ENCODE data around the gene PMVK. TPM values are rescaled to one million over a fixed set of nuclear protein-coding genes. Genes with fewer than 3 reads are reported as not detected.

The PMVK gene
- total and polyA plus RNA-seq, 2 donors, result 14.7 to 27.5 TPM

GRCh38 chr1:154944401-154945159 is 8.1 kb upstream of the PMVK start:
- H3K36me3 ChIP-seq (ENCODE audit: control insufficient read depth in 2 of 2, insufficient read depth in 2 of 2, low read length in 1 of 2), result peaks cover 48 to 63% of the 10 kb centered on the region in 2 donors
- peak overlapping the region in 1 of 2 donors; percentile 3 for H3K27ac ChIP-seq (ENCODE audit: low read depth in 1 of 2, low read length in 1 of 2)
- peaks cover 0 to 3% of the 10 kb centered on the region in 2 donors for H3K9me3 ChIP-seq (ENCODE audit: control insufficient read depth in 2 of 2, insufficient read depth in 1 of 2, low read length in 1 of 2)
- DNase-seq (ENCODE audit: low read depth in 6 of 9, low spot score in 9 of 9), result no peak
- H3K4me3 ChIP-seq (ENCODE audit: low read length in 2 of 2), result no peak overlapping the region
- no peaks in the 10 kb centered on the region for H3K27me3 ChIP-seq (ENCODE audit: control insufficient read depth in 2 of 2, insufficient read depth in 1 of 2, low read length in 1 of 2)
- 78% methylated on average over 9 of the region's 9 CpGs for WGBS
- peaks cover 10 to 54% of the 10 kb centered on the region in 2 donors for H3K4me1 ChIP-seq (ENCODE audit: control insufficient read depth in 2 of 2, insufficient read depth in 2 of 2, low read length in 2 of 2)

- H3K27me3 ChIP-seq (ENCODE audit: control insufficient read depth in 2 of 2, insufficient read depth in 1 of 2, low read length in 1 of 2), result no peaks in the 10 kb centered on the region
- peaks cover 10 to 56% of the 10 kb centered on the region in 2 donors for H3K4me1 ChIP-seq (ENCODE audit: control insufficient read depth in 2 of 2, insufficient read depth in 2 of 2, low read length in 2 of 2)
- H3K9me3 ChIP-seq (ENCODE audit: control insufficient read depth in 2 of 2, insufficient read depth in 1 of 2, low read length in 1 of 2), result peaks cover 0 to 4% of the 10 kb centered on the region in 2 donors
- peak overlapping the region; percentile 22 to 23 for H3K27ac ChIP-seq (ENCODE audit: low read depth in 1 of 2, low read length in 1 of 2)
- WGBS, result 50% methylated on average over 6 of the region's 6 CpGs
- peaks cover 43 to 57% of the 10 kb centered on the region in 2 donors for H3K36me3 ChIP-seq (ENCODE audit: control insufficient read depth in 2 of 2, insufficient read depth in 2 of 2, low read length in 1 of 2)
- peak in 2 of 9 donors; percentile 58 to 65 for DNase-seq (ENCODE audit: low read depth in 6 of 9, low spot score in 9 of 9)
- H3K4me3 ChIP-seq (ENCODE audit: low read length in 2 of 2), result no peak overlapping the region
These were observed 7.3 kb upstream of the PMVK start for GRCh38 chr1:154943649-154944400.

- Histone ChIP-seq H3K4me3 (ENCODE audit: low read length in 2 of 2) (no peak overlapping the region), H3K4me1 (ENCODE audit: control insufficient read depth in 2 of 2, insufficient read depth in 2 of 2, low read length in 2 of 2) (peaks cover 10 to 72% of the 10 kb centered on the region in 2 donors), H3K27ac (ENCODE audit: low read depth in 1 of 2, low read length in 1 of 2) (peak overlapping the region; percentile 11 to 88), H3K27me3 (ENCODE audit: control insufficient read depth in 2 of 2, insufficient read depth in 1 of 2, low read length in 1 of 2) (no peaks in the 10 kb centered on the region), H3K9me3 (ENCODE audit: control insufficient read depth in 2 of 2, insufficient read depth in 1 of 2, low read length in 1 of 2) (peaks cover 0 to 6% of the 10 kb centered on the region in 2 donors), H3K36me3 (ENCODE audit: control insufficient read depth in 2 of 2, insufficient read depth in 2 of 2, low read length in 1 of 2) (peaks cover 23 to 36% of the 10 kb centered on the region in 2 donors)
- WGBS, result 91% methylated on average over 5 of the region's 5 CpGs
- DNase-seq (ENCODE audit: low read depth in 6 of 9, low spot score in 9 of 9), result no peak
These were observed 5.0 kb upstream of the PMVK start for GRCh38 chr1:154941333-154942013.

- Histone ChIP-seq H3K36me3 (ENCODE audit: control insufficient read depth in 2 of 2, insufficient read depth in 2 of 2, low read length in 1 of 2) (peaks cover 15 to 28% of the 10 kb centered on the region in 2 donors), H3K27me3 (ENCODE audit: control insufficient read depth in 2 of 2, insufficient read depth in 1 of 2, low read length in 1 of 2) (no peaks in the 10 kb centered on the region), H3K27ac (ENCODE audit: low read depth in 1 of 2, low read length in 1 of 2) (no peak overlapping the region), H3K9me3 (ENCODE audit: control insufficient read depth in 2 of 2, insufficient read depth in 1 of 2, low read length in 1 of 2) (peaks cover 0 to 6% of the 10 kb centered on the region in 2 donors), H3K4me1 (ENCODE audit: control insufficient read depth in 2 of 2, insufficient read depth in 2 of 2, low read length in 2 of 2) (peaks cover 15 to 80% of the 10 kb centered on the region in 2 donors), H3K4me3 (ENCODE audit: low read length in 2 of 2) (no peak overlapping the region)
- DNase-seq (ENCODE audit: low read depth in 6 of 9, low spot score in 9 of 9), result no peak
- WGBS, result 88% methylated on average over 8 of the region's 8 CpGs
These were observed 4.2 kb upstream of the PMVK start for GRCh38 chr1:154940651-154941194.

- Histone ChIP-seq H3K9me3 (ENCODE audit: control insufficient read depth in 2 of 2, insufficient read depth in 1 of 2, low read length in 1 of 2) (peaks cover 0 to 6% of the 10 kb centered on the region in 2 donors), H3K27ac (ENCODE audit: low read depth in 1 of 2, low read length in 1 of 2) (no peak overlapping the region), H3K27me3 (ENCODE audit: control insufficient read depth in 2 of 2, insufficient read depth in 1 of 2, low read length in 1 of 2) (no peaks in the 10 kb centered on the region), H3K4me1 (ENCODE audit: control insufficient read depth in 2 of 2, insufficient read depth in 2 of 2, low read length in 2 of 2) (peaks cover 16 to 82% of the 10 kb centered on the region in 2 donors), H3K4me3 (ENCODE audit: low read length in 2 of 2) (no peak overlapping the region), H3K36me3 (ENCODE audit: control insufficient read depth in 2 of 2, insufficient read depth in 2 of 2, low read length in 1 of 2) (peaks cover 10 to 23% of the 10 kb centered on the region in 2 donors)
- DNase-seq (ENCODE audit: low read depth in 6 of 9, low spot score in 9 of 9), result no peak
- WGBS, result 68% methylated on average over 1 of the region's 1 CpG
These were observed 3.7 kb upstream of the PMVK start for GRCh38 chr1:154940213-154940560.

- H3K27ac ChIP-seq (ENCODE audit: low read depth in 1 of 2, low read length in 1 of 2), result peak overlapping the region; percentile 38 to 95
- peaks cover 0 to 6% of the 10 kb centered on the region in 2 donors for H3K9me3 ChIP-seq (ENCODE audit: control insufficient read depth in 2 of 2, insufficient read depth in 1 of 2, low read length in 1 of 2)
These were observed 2.3 kb upstream of the PMVK start for GRCh38 chr1:154938604-154939399.

GRCh38 chr1:154937988-154938386 is 1.5 kb upstream of the PMVK start:
- Histone ChIP-seq H3K4me3 (ENCODE audit: low read length in 2 of 2) (no peak overlapping the region), H3K27me3 (ENCODE audit: control insufficient read depth in 2 of 2, insufficient read depth in 1 of 2, low read length in 1 of 2) (no peaks in the 10 kb centered on the region), H3K27ac (ENCODE audit: low read depth in 1 of 2, low read length in 1 of 2) (peak overlapping the region in 1 of 2 donors; percentile 95), H3K9me3 (ENCODE audit: control insufficient read depth in 2 of 2, insufficient read depth in 1 of 2, low read length in 1 of 2) (peaks cover 0 to 6% of the 10 kb centered on the region in 2 donors), H3K4me1 (ENCODE audit: control insufficient read depth in 2 of 2, insufficient read depth in 2 of 2, low read length in 2 of 2) (peaks cover 14 to 64% of the 10 kb centered on the region in 2 donors), H3K36me3 (ENCODE audit: control insufficient read depth in 2 of 2, insufficient read depth in 2 of 2, low read length in 1 of 2) (peaks cover 3 to 8% of the 10 kb centered on the region in 2 donors)
- DNase-seq (ENCODE audit: low read depth in 6 of 9, low spot score in 9 of 9), result no peak
- WGBS, result 95% methylated on average over 8 of the region's 8 CpGs

More at GRCh38 chr1:154938604-154939399, 2.3 kb upstream of the PMVK start:
- 98% methylated on average over 7 of the region's 7 CpGs for WGBS
- no peak for DNase-seq (ENCODE audit: low read depth in 6 of 9, low spot score in 9 of 9)
- Histone ChIP-seq H3K27me3 (ENCODE audit: control insufficient read depth in 2 of 2, insufficient read depth in 1 of 2, low read length in 1 of 2) (no peaks in the 10 kb centered on the region), H3K4me3 (ENCODE audit: low read length in 2 of 2) (no peak overlapping the region), H3K4me1 (ENCODE audit: control insufficient read depth in 2 of 2, insufficient read depth in 2 of 2, low read length in 2 of 2) (peaks cover 14 to 72% of the 10 kb centered on the region in 2 donors), H3K36me3 (ENCODE audit: control insufficient read depth in 2 of 2, insufficient read depth in 2 of 2, low read length in 1 of 2) (peaks cover 3 to 10% of the 10 kb centered on the region in 2 donors)
